Measurements from ENCODE around the gene CLEC20A. TPM values are rescaled to one million over a fixed set of nuclear protein-coding genes. Genes with fewer than 3 reads are reported as not detected.

CLEC20A gene
- total and polyA plus RNA-seq, 2 of the 8 experiments (the other 6 are each of a cell fraction or from before 2014, with no cell fraction given), result not detected

DNA sequence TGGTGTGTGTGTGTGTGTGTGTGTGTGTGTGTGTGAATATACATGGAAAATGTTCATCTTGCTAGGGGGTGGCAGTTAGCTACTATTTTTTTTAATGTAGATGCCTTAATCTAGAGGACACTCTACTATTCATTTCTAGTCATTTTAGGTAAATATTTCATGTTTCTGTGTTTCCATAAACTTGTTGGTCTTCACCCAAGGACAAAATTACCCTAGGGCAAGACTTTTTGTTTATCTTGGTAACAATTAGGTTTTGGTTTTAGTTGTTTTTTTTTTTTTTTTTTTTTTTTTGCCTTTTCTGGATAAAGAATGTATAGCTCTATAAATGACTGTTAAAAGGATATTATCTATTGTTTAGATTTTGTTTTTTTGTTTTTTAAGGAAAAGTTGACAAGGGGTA, 32.2 kb downstream of the CLEC20A start:
- H2AFZ ChIP-seq (ENCODE audit: low read length), result no peak overlapping the region
- H3K27me3 ChIP-seq (replicated peaks in 1 of 4; ENCODE audit: control insufficient read depth in 3 of 4, extremely low read depth in 1 of 4, insufficient read depth in 3 of 4, low read length in 3 of 4), result no peaks in the 10 kb centered on the region
- H2BK12ac ChIP-seq (ENCODE audit: low read depth, low read length), result no peak overlapping the region
- H3K18ac ChIP-seq (ENCODE audit: extremely low read depth, low read length), result no peak overlapping the region
- no peaks in the 10 kb centered on the region for H4K20me1 ChIP-seq (replicated peaks in 1 of 2; ENCODE audit: control insufficient read depth in 1 of 2, insufficient read depth in 2 of 2, low read length in 2 of 2)
- FAIRE-seq (no peak), DNase-seq (ENCODE audit: low read depth in 1 of 2, low spot score in 2 of 2) (no peak)
- H3K4ac ChIP-seq (replicated peaks; ENCODE audit: insufficient read length, low read depth, low read length), result no peak overlapping the region
- ChIA-PET POLR2A (ENCODE audit: partially characterized antibody) (no interaction called here), CTCF (ENCODE audit: partially characterized antibody) (interaction anchor here (0.8 to 4.4 kb wide), 7 partner anchors 10 to 88 kb away, joined by 3 to 22 read pairs (median 3); no protein-coding TSS in a partner anchor)
- H3K27ac ChIP-seq (ENCODE audit: low read depth, low read length), result no peak overlapping the region
- H2BK20ac ChIP-seq (ENCODE audit: low read length), result no peak overlapping the region
- no peak overlapping the region for H2BK120ac ChIP-seq (replicated peaks; ENCODE audit: low read depth, low read length)
- no peaks in the 10 kb centered on the region for H3K9me3 ChIP-seq (ENCODE audit: insufficient read depth in 2 of 2, low read depth in 1 of 2, low read length in 1 of 2)
- H4K8ac ChIP-seq (ENCODE audit: extremely low read depth, insufficient read depth, low read length), result no peak overlapping the region
- H3K4me3 ChIP-seq (ENCODE audit: extremely low read depth in 1 of 4, insufficient read depth in 2 of 4, low read depth in 3 of 4, low read length in 4 of 4), result no peak overlapping the region
- no peak overlapping the region for H2BK5ac ChIP-seq (ENCODE audit: low read depth, low read length)
- H3K4me2 ChIP-seq (ENCODE audit: insufficient read depth in 1 of 2, low read depth in 2 of 2, low read length in 2 of 2), result no peak overlapping the region
- no peak overlapping the region for H3K56ac ChIP-seq (replicated peaks; ENCODE audit: insufficient read length, low read depth, low read length)
- H2AK5ac ChIP-seq (ENCODE audit: low read depth, low read length), result no peak overlapping the region
- no peaks in the 10 kb centered on the region for H3K23me2 ChIP-seq (ENCODE audit: low read depth, low read length)
- no peak overlapping the region for H3K9ac ChIP-seq (replicated peaks in 1 of 4; ENCODE audit: extremely low read depth in 1 of 4, low read depth in 3 of 4, low read length in 3 of 4)
- H4K91ac ChIP-seq (replicated peaks; ENCODE audit: insufficient read length, low read length), result no peak overlapping the region
- no peak overlapping the region for H3K23ac ChIP-seq (ENCODE audit: insufficient read length)
- H3K36me3 ChIP-seq (ENCODE audit: control insufficient read depth in 2 of 4, insufficient read depth in 4 of 4, low read length in 3 of 4), result peaks cover 2 to 24% (median 11%) of the 10 kb centered on the region in 4 experiments; a peak in 7 of 8 replicates
- H4K5ac ChIP-seq (ENCODE audit: insufficient read length, low read depth, low read length), result no peak overlapping the region
- no peaks in the 10 kb centered on the region for H3K79me2 ChIP-seq (ENCODE audit: control insufficient read depth in 1 of 2, insufficient read depth in 2 of 2, low read length in 2 of 2)
- no peak overlapping the region for H3K14ac ChIP-seq (ENCODE audit: insufficient read length)
- no peaks in the 10 kb centered on the region for H3K4me1 ChIP-seq (replicated peaks in 1 of 4; ENCODE audit: control insufficient read depth in 3 of 4, insufficient read depth in 4 of 4, low read length in 3 of 4)
- H2BK15ac ChIP-seq (ENCODE audit: low read length), result no peak overlapping the region
- TF ChIP-seq TBP (IDR thresholded peaks at IDR 0.05; ENCODE audit: low read depth, low read length), result no peak
- no peak for TF ChIP-seq TAF1 (IDR thresholded peaks at IDR 0.05; ENCODE audit: low read depth, low read length)
- TF ChIP-seq MAX (IDR thresholded peaks at IDR 0.05), result no peak
- no peak for TF ChIP-seq BCL11A (IDR thresholded peaks at IDR 0.05; ENCODE audit: low read depth in 2 of 2, low read length in 2 of 2)
- TF ChIP-seq NRF1 (IDR thresholded peaks at IDR 0.05; ENCODE audit: low read depth, low read length), result no peak
- no peaks in the 10 kb centered on the region for H3K79me1 ChIP-seq (ENCODE audit: low read depth, low read length)

Measured in H1 (cell line).